ENCODE data around the gene SEH1L.

The SEH1L gene

DNA sequence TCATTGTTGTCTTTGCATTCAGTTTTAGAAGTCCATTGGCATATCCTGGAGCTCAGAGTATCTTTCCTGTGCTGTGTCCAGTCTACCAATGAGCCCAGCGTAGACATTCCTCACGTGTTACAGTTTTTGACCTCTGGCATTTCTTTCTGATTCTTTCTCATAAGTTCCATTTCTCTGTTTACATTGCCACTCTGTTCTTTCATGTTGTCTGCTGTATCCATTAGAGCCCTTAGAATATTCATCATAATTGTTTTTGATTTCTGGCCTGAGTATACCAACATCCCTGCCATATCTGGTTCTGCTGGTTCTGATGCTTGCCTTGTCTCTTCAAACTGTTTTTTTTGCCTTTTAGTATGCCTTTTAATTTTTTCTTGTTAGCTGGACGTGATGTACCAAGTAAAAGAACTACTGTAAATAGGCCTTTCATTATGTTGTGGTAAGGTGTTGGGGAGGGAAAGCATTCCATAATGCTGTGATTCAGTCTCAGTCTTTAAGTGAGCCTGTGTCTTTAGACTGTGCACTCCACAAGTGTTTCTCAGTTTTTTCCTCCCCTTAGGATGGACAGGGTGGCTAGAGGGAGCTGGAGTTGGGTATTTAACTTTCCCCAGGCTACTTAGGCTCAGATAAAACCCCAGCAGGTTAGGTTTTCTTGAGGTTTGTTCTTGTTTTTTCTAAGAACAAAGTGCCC lies 78.9 kb downstream of the SEH1L start:
- peak overlapping the region; percentile 91 for H3K27ac ChIP-seq
- no peak for TF ChIP-seq CTCF (conservative IDR thresholded peaks at IDR 0.05)

DNA sequence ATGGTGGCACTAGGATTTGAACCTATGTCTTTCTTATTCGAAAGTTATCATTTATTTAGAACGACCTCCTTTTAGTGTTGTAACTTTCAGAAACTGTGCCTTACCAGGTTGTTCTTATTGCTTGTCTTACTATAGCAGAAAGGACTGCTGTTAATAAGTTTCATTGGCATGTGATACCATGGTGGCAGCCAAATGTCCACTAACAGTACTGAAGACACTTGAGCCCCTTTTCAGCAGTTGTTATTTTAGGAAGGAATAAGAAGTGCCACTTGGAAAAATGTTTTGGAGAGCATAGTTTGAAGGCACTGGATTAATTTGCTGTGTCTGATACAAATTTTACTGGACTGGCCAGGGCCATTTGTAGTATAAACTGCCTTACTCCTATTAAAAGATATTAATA lies 81.1 kb downstream of the SEH1L start:
- peak overlapping the region; percentile 91 for H3K27ac ChIP-seq
- no peak for TF ChIP-seq CTCF (conservative IDR thresholded peaks at IDR 0.05)

DNA sequence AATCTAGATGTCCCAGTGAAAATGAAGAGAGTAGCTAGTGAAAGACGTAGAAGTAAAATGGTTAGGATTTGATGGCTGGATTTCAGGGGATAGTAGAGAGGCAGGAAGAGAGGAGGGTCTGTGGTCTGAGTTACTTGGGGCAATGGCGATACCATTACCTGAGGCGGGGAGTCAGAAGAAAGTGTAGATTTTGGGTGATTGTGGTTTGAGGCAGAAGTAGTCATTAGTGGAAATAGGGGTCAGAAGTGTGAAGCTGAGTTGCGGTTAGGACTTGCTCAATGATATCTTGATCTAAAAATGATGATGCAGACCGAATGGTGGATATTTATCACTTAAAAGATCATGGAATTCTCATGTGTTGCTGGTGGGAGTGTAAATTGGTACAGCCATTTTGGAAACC lies 84.4 kb downstream of the SEH1L start:
- no peak overlapping the region for H3K27ac ChIP-seq
- TF ChIP-seq CTCF (conservative IDR thresholded peaks at IDR 0.05), result no peak

DNA sequence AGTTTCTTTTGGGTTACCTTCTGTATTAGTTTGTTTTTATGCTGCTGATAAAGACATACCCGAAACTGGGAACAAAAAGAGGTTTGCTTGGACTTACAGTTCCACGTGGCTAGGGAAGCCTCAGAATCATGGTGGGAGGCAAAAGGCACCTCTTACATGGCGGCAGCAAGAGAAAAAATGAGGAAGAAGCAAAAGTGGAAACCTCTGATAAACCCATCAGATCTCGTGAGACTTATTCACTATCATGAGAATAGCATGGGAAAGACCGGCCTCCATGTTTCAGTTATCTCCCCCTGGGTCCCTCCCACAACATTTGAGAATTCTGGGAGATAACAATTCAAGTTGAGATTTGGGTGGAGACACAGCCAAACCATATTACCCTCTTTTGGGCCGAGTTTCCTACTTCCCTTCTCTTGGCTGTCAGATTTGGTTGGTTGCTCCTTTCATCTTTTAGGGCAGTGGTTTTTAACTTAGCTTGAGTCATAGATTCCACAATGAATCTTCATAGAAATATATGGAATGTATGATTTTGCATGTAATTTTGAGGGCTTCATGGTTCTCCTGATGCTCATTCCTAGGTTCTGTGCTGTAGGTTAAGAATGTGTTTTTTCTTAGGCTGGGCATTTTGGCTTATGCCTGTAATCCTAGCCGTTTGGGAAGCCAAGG lies 87.6 kb downstream of the SEH1L start:
- H3K27ac ChIP-seq, result no peak overlapping the region
- TF ChIP-seq CTCF (conservative IDR thresholded peaks at IDR 0.05), result no peak

GRCh38 chr18:13036622-13037320 lies 89.0 kb downstream of the SEH1L start:
- TF ChIP-seq CTCF (conservative IDR thresholded peaks at IDR 0.05), result no peak
- peak overlapping the region; percentile 9; the same call in 1 of the 2 replicates for H3K27ac ChIP-seq

Data from VCaP (cell line).